ENCODE results near the gene SLC12A5. TPM values are rescaled to one million over a fixed set of nuclear protein-coding genes. Genes with fewer than 3 reads are reported as not detected.
A peak's percentile ranks its signal among the peaks of the same experiment; 100 is the strongest.

SLC12A5 gene
- total and polyA plus RNA-seq, 9 of the 15 experiments (the other 6 are each of a cell fraction or from before 2014, with no cell fraction given) = 0.36 to 7.5 (median 2.1) TPM

DNA sequence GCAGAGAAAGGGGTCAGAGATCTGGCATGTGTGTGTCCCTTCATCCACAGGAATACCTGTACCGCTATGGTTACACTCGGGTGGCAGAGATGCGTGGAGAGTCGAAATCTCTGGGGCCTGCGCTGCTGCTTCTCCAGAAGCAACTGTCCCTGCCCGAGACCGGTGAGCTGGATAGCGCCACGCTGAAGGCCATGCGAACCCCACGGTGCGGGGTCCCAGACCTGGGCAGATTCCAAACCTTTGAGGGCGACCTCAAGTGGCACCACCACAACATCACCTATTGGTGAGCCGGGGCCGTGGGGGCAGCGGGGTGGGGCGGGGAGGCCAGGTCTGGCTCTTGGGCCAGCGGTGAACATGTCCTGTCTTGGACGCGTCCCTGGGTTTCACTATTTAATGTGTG lies 19.2 kb upstream of the SLC12A5 start:
- no peak overlapping the region for H3K4me3 ChIP-seq
- CTCF ChIA-PET (ENCODE audit: low intra/inter-chr PET ratio) = no interaction called here
- H3K9me3 ChIP-seq (replicated peaks; ENCODE audit: control insufficient read depth, insufficient read depth, low read depth, low read length) = no peaks in the 10 kb centered on the region
- TF ChIP-seq, protein P1, sequence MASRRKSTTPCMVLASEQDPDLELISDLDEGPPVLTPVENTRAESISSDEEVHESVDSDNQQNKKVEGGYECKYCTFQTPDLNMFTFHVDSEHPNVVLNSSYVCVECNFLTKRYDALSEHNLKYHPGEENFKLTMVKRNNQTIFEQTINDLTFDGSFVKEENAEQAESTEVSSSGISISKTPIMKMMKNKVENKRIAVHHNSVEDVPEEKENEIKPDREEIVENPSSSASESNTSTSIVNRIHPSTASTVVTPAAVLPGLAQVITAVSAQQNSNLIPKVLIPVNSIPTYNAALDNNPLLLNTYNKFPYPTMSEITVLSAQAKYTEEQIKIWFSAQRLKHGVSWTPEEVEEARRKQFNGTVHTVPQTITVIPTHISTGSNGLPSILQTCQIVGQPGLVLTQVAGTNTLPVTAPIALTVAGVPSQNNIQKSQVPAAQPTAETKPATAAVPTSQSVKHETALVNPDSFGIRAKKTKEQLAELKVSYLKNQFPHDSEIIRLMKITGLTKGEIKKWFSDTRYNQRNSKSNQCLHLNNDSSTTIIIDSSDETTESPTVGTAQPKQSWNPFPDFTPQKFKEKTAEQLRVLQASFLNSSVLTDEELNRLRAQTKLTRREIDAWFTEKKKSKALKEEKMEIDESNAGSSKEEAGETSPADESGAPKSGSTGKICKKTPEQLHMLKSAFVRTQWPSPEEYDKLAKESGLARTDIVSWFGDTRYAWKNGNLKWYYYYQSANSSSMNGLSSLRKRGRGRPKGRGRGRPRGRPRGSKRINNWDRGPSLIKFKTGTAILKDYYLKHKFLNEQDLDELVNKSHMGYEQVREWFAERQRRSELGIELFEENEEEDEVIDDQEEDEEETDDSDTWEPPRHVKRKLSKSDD (conservative IDR thresholded peaks at IDR 0.05; ENCODE audit: low read length) = no peak
- TF ChIP-seq, protein P2, sequence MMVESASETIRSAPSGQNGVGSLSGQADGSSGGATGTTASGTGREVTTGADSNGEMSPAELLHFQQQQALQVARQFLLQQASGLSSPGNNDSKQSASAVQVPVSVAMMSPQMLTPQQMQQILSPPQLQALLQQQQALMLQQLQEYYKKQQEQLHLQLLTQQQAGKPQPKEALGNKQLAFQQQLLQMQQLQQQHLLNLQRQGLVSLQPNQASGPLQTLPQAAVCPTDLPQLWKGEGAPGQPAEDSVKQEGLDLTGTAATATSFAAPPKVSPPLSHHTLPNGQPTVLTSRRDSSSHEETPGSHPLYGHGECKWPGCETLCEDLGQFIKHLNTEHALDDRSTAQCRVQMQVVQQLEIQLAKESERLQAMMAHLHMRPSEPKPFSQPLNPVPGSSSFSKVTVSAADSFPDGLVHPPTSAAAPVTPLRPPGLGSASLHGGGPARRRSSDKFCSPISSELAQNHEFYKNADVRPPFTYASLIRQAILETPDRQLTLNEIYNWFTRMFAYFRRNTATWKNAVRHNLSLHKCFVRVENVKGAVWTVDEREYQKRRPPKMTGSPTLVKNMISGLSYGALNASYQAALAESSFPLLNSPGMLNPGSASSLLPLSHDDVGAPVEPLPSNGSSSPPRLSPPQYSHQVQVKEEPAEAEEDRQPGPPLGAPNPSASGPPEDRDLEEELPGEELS (CRISPR knock-in tag; IDR thresholded peaks at IDR 0.05; ENCODE audit: borderline replicate concordance) = no peak
- TF ChIP-seq, protein P3, sequence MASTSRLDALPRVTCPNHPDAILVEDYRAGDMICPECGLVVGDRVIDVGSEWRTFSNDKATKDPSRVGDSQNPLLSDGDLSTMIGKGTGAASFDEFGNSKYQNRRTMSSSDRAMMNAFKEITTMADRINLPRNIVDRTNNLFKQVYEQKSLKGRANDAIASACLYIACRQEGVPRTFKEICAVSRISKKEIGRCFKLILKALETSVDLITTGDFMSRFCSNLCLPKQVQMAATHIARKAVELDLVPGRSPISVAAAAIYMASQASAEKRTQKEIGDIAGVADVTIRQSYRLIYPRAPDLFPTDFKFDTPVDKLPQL (IDR thresholded peaks at IDR 0.05; ENCODE audit: extremely low read depth, insufficient read length) = no peak
- H3K36me3 ChIP-seq (ENCODE audit: control insufficient read depth, insufficient read depth, low read length) = no peaks in the 10 kb centered on the region
- 21% methylated on average over 14 of the region's 20 CpGs for WGBS (ENCODE audit: insufficient coverage, low coverage, missing lambda C conversion rate)
- POLR2A ChIA-PET = interaction anchor here (0.7 to 1.8 kb wide), 3 partner anchors 32 to 209 kb away, joined by 3 to 5 read pairs (median 4); no protein-coding TSS in a partner anchor
- peaks cover 0 to 42% of the 10 kb centered on the region in 2 experiments; a peak in 3 of 5 replicates for H3K4me1 ChIP-seq (replicated peaks in 1 of 2; ENCODE audit: control insufficient read depth in 2 of 2, insufficient read depth in 2 of 2, low read length in 2 of 2)
- in situ Hi-C loops (cut with MboI) = no loop called here
- peak in 1 of 4 experiments; percentile 30 for DNase-seq (ENCODE audit: extremely low read depth in 1 of 4, low spot score in 3 of 4)
- H3K27me3 ChIP-seq (ENCODE audit: control insufficient read depth in 2 of 2, insufficient read depth in 2 of 2, low read length in 2 of 2) = peaks cover 25 to 54% of the 10 kb centered on the region in 2 experiments
- no peaks in the 10 kb centered on the region for H3K9me1 ChIP-seq (ENCODE audit: control insufficient read depth, insufficient read depth, low read length)
- FAIRE-seq = no peak
- BruUV-seq (replicated peaks) = no TSS peak
- no peak overlapping the region for H3K9ac ChIP-seq (ENCODE audit: insufficient read depth in 1 of 2, low read depth in 2 of 2, low read length in 2 of 2)
- H3K27ac ChIP-seq (ENCODE audit: extremely low read depth, low read depth, low read length) = no peak overlapping the region
- no peak overlapping the region for H2AFZ ChIP-seq (ENCODE audit: low read depth, low read length)
- H4K20me1 ChIP-seq (replicated peaks; ENCODE audit: control insufficient read depth, insufficient read depth, low read length) = peaks cover 2% of the 10 kb centered on the region; the same call in 1 of the 2 replicates
- no peak for ATAC-seq
- H3K79me2 ChIP-seq (ENCODE audit: control insufficient read depth, insufficient read depth, low read length) = no peaks in the 10 kb centered on the region
- intact Hi-C loops (cut with micrococcal nuclease) = loop anchor here (1.0 kb wide), 1 partner anchor 38 kb away; the partner anchor contains the start of gene ZNF335
- no peak overlapping the region for H3K4me2 ChIP-seq (ENCODE audit: insufficient read depth, low read length)

All from K562 (cell line).